IMR-90 (cell line): ENCODE results near the gene PTK7. TPM values are rescaled to one million over a fixed set of nuclear protein-coding genes. Genes with fewer than 3 reads are reported as not detected.
A peak's percentile ranks its signal among the peaks of the same experiment; 100 is the strongest.

ENCODE experiments used
- ATAC-seq: fragments of 200-7000 bp; cut with Tn5 transposase; 2 replicates; pipeline ENCODE4 v1.9.1; 2020; ENCODE audit warnings: low read depth, mild to moderate bottlenecking, moderate library complexity
- BruUV-seq: library from RNA; stranded (reverse); fragments of 400-500 nt; replicated peaks from 2 replicates; lab custom pipeline; 2021; lab: Mats Ljungman, UMichigan
- CTCF ChIA-PET: fragments of 300-600 bp; formaldehyde crosslinking; extraction: SDS; loops from one replicate; lab custom pipeline; 2021; ENCODE audit warnings: antibody characterized with exemption; lab: Yijun Ruan, JAX
- POLR2A ChIA-PET: fragments of 300-600 bp; sonication (Branson Sonifier 250); formaldehyde crosslinking; loops from one replicate; lab custom pipeline; 2022; ENCODE audit warnings: antibody characterized with exemption; ENCODE audit not compliant: unreplicated experiment; lab: Charles Lee
- DNase-seq: peaks from one replicate; pipeline ENCODE4 v3.0.0; 2013
- H2AFZ ChIP-seq: replicated peaks from 2 replicates; pipeline ENCODE3; 2013; ENCODE audit warnings: low read length, mild to moderate bottlenecking; ENCODE audit not compliant: poor library complexity
- H2AK5ac ChIP-seq: 2 replicates; pipeline ENCODE4 v1.6.1; 2013; ENCODE audit warnings: low read depth, low read length, inconsistent platforms
- H2AK9ac ChIP-seq: replicated peaks from 2 replicates; pipeline ENCODE3; 2013; ENCODE audit warnings: mild to moderate bottlenecking, low read depth, low read length, moderate library complexity; ENCODE audit not compliant: poor library complexity
- H2BK120ac ChIP-seq: 2 replicates; pipeline ENCODE4 v1.6.1; 2013; ENCODE audit warnings: low read depth, low read length, inconsistent platforms
- H2BK15ac ChIP-seq: 3 replicates; pipeline ENCODE4 v1.6.1; 2013; ENCODE audit warnings: low read depth, low read length, inconsistent platforms
- H2BK20ac ChIP-seq: 2 replicates; pipeline ENCODE4 v1.6.1; 2013; ENCODE audit warnings: low read depth, mild to moderate bottlenecking, inconsistent platforms, low read length, moderate library complexity
- H2BK5ac ChIP-seq: 2 replicates; pipeline ENCODE4 v1.6.1; 2013; ENCODE audit warnings: mild to moderate bottlenecking, low read depth, low read length, inconsistent platforms; ENCODE audit not compliant: poor library complexity, severe bottlenecking
- H3K14ac ChIP-seq: replicated peaks from 2 replicates; pipeline ENCODE4 v1.6.1; 2013; ENCODE audit warnings: low read depth, low read length, inconsistent platforms
- H3K18ac ChIP-seq: 2 replicates; pipeline ENCODE4 v1.6.1; 2013; ENCODE audit warnings: low read depth, low read length, control low read depth
- H3K23ac ChIP-seq: 2 replicates; pipeline ENCODE4 v1.6.1; 2013; ENCODE audit warnings: low read depth, low read length, inconsistent platforms
- H3K27ac ChIP-seq: 2 replicates; pipeline ENCODE4 v1.5.1; 2013; ENCODE audit warnings: mild to moderate bottlenecking, control low read depth, low read length; ENCODE audit not compliant: insufficient read depth
- H3K27me3 ChIP-seq: 2 replicates; pipeline ENCODE4 v1.6.1; 2013; ENCODE audit warnings: low read length; ENCODE audit not compliant: control insufficient read depth, insufficient read depth
- H3K36me3 ChIP-seq: 2 replicates; pipeline ENCODE4 v1.6.1; 2013; ENCODE audit warnings: low read length, mixed read lengths; ENCODE audit not compliant: control insufficient read depth, insufficient read depth
- H3K4ac ChIP-seq: 2 replicates; pipeline ENCODE4 v1.6.1; 2013; ENCODE audit warnings: low read depth, low read length, inconsistent platforms
- H3K4me1 ChIP-seq: 2 replicates; pipeline ENCODE4 v1.6.1; 2013; ENCODE audit warnings: low read length, mixed read lengths; ENCODE audit not compliant: control insufficient read depth, insufficient read depth
- H3K4me2 ChIP-seq: 2 replicates; pipeline ENCODE4 v1.6.1; 2013; ENCODE audit warnings: low read depth, mild to moderate bottlenecking, control low read depth, low read length, moderate library complexity
- H3K4me3 ChIP-seq: 2 replicates; pipeline ENCODE4 v1.5.1; 2013; ENCODE audit warnings: low read depth, mild to moderate bottlenecking, control low read depth, low read length, moderate library complexity; ENCODE audit not compliant: insufficient read depth
- H3K56ac ChIP-seq: 2 replicates; pipeline ENCODE4 v1.6.1; 2013; ENCODE audit warnings: low read length, inconsistent platforms; ENCODE audit not compliant: insufficient read depth; ENCODE audit errors: extremely low read depth
- H3K79me1 ChIP-seq, 2 experiments: 2 replicates each; pipeline ENCODE4 v1.6.1; 2013; ENCODE audit warnings: low read length in 2 of 2, inconsistent platforms in 1 of 2, low read depth in 1 of 2
- H3K9ac ChIP-seq: 2 replicates; pipeline ENCODE4 v1.6.1; 2013; ENCODE audit warnings: low read depth, low read length, control low read depth
- H3K9me1 ChIP-seq: 2 replicates; pipeline ENCODE4 v1.6.1; 2013; ENCODE audit warnings: low read length, inconsistent platforms; ENCODE audit not compliant: insufficient read depth
- H3K9me3 ChIP-seq: 2 replicates; pipeline ENCODE4 v1.6.1; 2013; ENCODE audit warnings: low read length; ENCODE audit not compliant: control insufficient read depth, insufficient read depth
- H4K20me1 ChIP-seq: 2 replicates; pipeline ENCODE4 v1.6.1; 2013; ENCODE audit warnings: low read length, inconsistent platforms; ENCODE audit not compliant: insufficient read depth
- H4K5ac ChIP-seq: 2 replicates; pipeline ENCODE4 v1.6.1; 2013; ENCODE audit warnings: mild to moderate bottlenecking, low read depth, low read length, control low read depth
- H4K8ac ChIP-seq, 2 experiments: 2 replicates each; pipeline ENCODE4 v1.6.1; 2013; ENCODE audit warnings: low read depth in 2 of 2, low read length in 2 of 2, control low read depth in 1 of 2, inconsistent platforms in 1 of 2
- H4K91ac ChIP-seq: 2 replicates; pipeline ENCODE4 v1.6.1; 2013; ENCODE audit warnings: low read depth, low read length, inconsistent platforms; ENCODE audit not compliant: insufficient read depth
- CEBPB ChIP-seq: IDR thresholded peaks from 2 replicates; pipeline ENCODE4 v1.6.1; 2012; ENCODE audit warnings: low read depth, low read length, improper control_type of control experiment
- CHD1 ChIP-seq: IDR thresholded peaks from 2 replicates; pipeline ENCODE4 v1.6.1; 2012; ENCODE audit warnings: low read depth, low read length, improper control_type of control experiment
- CTCF ChIP-seq: conservative IDR thresholded peaks from 2 replicates; pipeline ENCODE4 v1.5.1; 2012; ENCODE audit warnings: mild to moderate bottlenecking, low read depth, low read length, improper control_type of control experiment
- FOS ChIP-seq: fragments of 150-350 bp; IDR thresholded peaks from 2 replicates; pipeline ENCODE4 v1.6.1; 2016; ENCODE audit warnings: low read depth, low read length
- MAFK ChIP-seq: IDR thresholded peaks from 2 replicates; pipeline ENCODE4 v1.6.1; 2012; ENCODE audit warnings: low read depth, low read length, improper control_type of control experiment
- MAZ ChIP-seq: IDR thresholded peaks from 2 replicates; pipeline ENCODE4 v1.6.1; 2012; ENCODE audit warnings: low read depth, mild to moderate bottlenecking, low read length, improper control_type of control experiment, moderate library complexity, borderline replicate concordance
- NFE2L2 ChIP-seq: fragments of 150-350 bp; IDR thresholded peaks from 2 replicates; pipeline ENCODE4 v1.6.1; 2016; ENCODE audit warnings: low read depth, mild to moderate bottlenecking, low read length
- RAD21 ChIP-seq: IDR thresholded peaks from 2 replicates; pipeline ENCODE4 v1.6.1; 2012; ENCODE audit warnings: low read length, improper control_type of control experiment
- RCOR1 ChIP-seq: IDR thresholded peaks from 2 replicates; pipeline ENCODE4 v1.6.1; 2012; ENCODE audit warnings: mild to moderate bottlenecking, low read length, improper control_type of control experiment; ENCODE audit not compliant: insufficient replicate concordance
- RFX5 ChIP-seq: IDR thresholded peaks from 2 replicates; pipeline ENCODE4 v1.8.0; 2012; ENCODE audit warnings: low read depth, mild to moderate bottlenecking, low read length, moderate library complexity
- USF2 ChIP-seq: fragments of 150-350 bp; IDR thresholded peaks from 2 replicates; pipeline ENCODE4 v1.6.1; 2017; ENCODE audit warnings: mild to moderate bottlenecking, antibody characterized with exemption, low read length, low read depth
- WGBS, 2 experiments: methylation state at CpG; one replicate each; pipeline versions ENCODE4 v1.1.5 to v1.1.7; 2013; ENCODE audit warnings: missing lambda C conversion rate in 2 of 2; ENCODE audit not compliant: insufficient read length in 1 of 2; ENCODE audit errors: extremely low coverage in 2 of 2; 5-methylcytosine and 5-hydroxymethylcytosine counted together
- dilution Hi-C: fragments of 300-500 bp; cut with HindIII; formaldehyde crosslinking; loops from one replicate; pipeline ENCODE4 v1.14.3; 2018; ENCODE audit warnings: low sequenced_read_pairs; ENCODE audit not compliant: unreplicated experiment
- in situ Hi-C: fragments of 300-500 bp; cut with MboI; formaldehyde crosslinking; loops from 3 replicates; pipeline ENCODE4 v1.14.3; 2019; ENCODE audit warnings: low sequenced_read_pairs, inconsistent platforms, mixed read lengths
- intact Hi-C: fragments of 100-400 bp; cut with micrococcal nuclease; formaldehyde crosslinking; loops from 2 replicates; pipeline ENCODE4 v1.10.0; 2022
- polyA plus RNA-seq, 3 experiments: library from polyadenylated mRNA; depleted of rRNA; stranded (reverse); fragments of >200 nt; gene quantifications; 2 replicates each; pipeline ENCODE4 v1.2.3, GENCODE V29; 2012; ENCODE audit warnings: low replicate concordance in 1 of 3
- total RNA-seq: library from RNA; depleted of rRNA; stranded (reverse); fragments of >200 nt; gene quantifications from 2 replicates; pipeline ENCODE4 v1.2.3, GENCODE V29; 2012

PTK7 gene
- total and polyA plus RNA-seq, 2 of the 4 experiments (the other 2 are of a cell fraction): 47.1 to 142 TPM

GRCh38 chr6:43125119-43125518 is 49.0 kb downstream of the PTK7 start (continued):
- TF ChIP-seq FOS (peak; percentile 92), USF2 (no peak), MAFK (no peak; the same call in 1 of the 2 replicates), MAZ (peak; percentile 84; the same call in 1 of the 2 replicates)

GRCh38 chr6:43125555-43125954 is 49.4 kb downstream of the PTK7 start:
- WGBS, 2 experiments: 100% methylated on average over 1 of the region's 1 CpG; no CpG with 5 or more reads in 1 of the 2 experiments
- Histone ChIP-seq H3K9ac (no peak overlapping the region), H3K27ac (peak overlapping the region; percentile 10; the same call in 1 of the 2 replicates)
- no peak for TF ChIP-seq USF2
- TF ChIP-seq RFX5: no peak
- TF ChIP-seq CTCF: no peak
- TF ChIP-seq RAD21: no peak
- no peak for TF ChIP-seq CHD1
- no peak for TF ChIP-seq MAZ
- no peak for TF ChIP-seq RCOR1
- TF ChIP-seq CEBPB: no peak
- no peak for TF ChIP-seq NFE2L2

More at GRCh38 chr6:43125555-43125954, 49.4 kb downstream of the PTK7 start:
- Histone ChIP-seq H2BK120ac (peak overlapping the region; percentile 64), H3K9me1 (peaks cover 36% of the 10 kb centered on the region), H4K20me1 (peaks cover 54% of the 10 kb centered on the region), H2AK9ac (peak overlapping the region; percentile 43), H3K56ac (no peak overlapping the region), H4K91ac (no peak overlapping the region; the same call in 1 of the 2 replicates), H3K18ac (peak overlapping the region; percentile 27; the same call in 1 of the 2 replicates), H3K36me3 (peaks cover 6% of the 10 kb centered on the region; the same call in 1 of the 2 replicates), H3K23ac (peak overlapping the region; percentile 35; the same call in 1 of the 2 replicates), H2AK5ac (peak overlapping the region; percentile 52), H2BK20ac (peak overlapping the region; percentile 34; the same call in 1 of the 2 replicates), H3K9me3 (no peaks in the 10 kb centered on the region), H3K79me1 (peaks cover 39 to 92% of the 10 kb centered on the region in 2 experiments), H3K4ac (peak overlapping the region; percentile 80), H4K8ac (no peak overlapping the region; a peak in 1 of 4 replicates), H3K4me1 (peaks cover 60% of the 10 kb centered on the region), H2AFZ (no peak overlapping the region), H2BK15ac (no peak overlapping the region; the same call in 2 of the 3 replicates), H3K27me3 (no peaks in the 10 kb centered on the region), H2BK5ac (peak overlapping the region; percentile 64), H3K4me2 (no peak overlapping the region), H4K5ac (no peak overlapping the region; the same call in 1 of the 2 replicates), H3K4me3 (no peak overlapping the region), H3K14ac (peak overlapping the region; percentile 58)
- ChIA-PET POLR2A (interaction anchor here (0.6 kb wide), 1 partner anchor 192 kb away, joined by 3 read pairs; no protein-coding TSS in a partner anchor), CTCF (interaction anchor here (3.7 kb wide), 1 partner anchor 18 kb away, joined by 17 read pairs; no protein-coding TSS in a partner anchor)
- dilution Hi-C loops: no loop called here
- DNase-seq (no peak), ATAC-seq (no peak)
- BruUV-seq: no TSS peak
- intact Hi-C loops: no loop called here
- in situ Hi-C loops: loop anchor here (5.0 kb wide), 1 partner anchor 48 kb away; the partner anchor contains the start of gene PTK7
